RWPE2 (cell line): ENCODE data around the gene CORO1C.
A peak's percentile ranks its signal among the peaks of the same experiment; 100 is the strongest.

Source experiments
- ATAC-seq: fragments of 200-7000 bp; cut with Tn5 transposase; 3 replicates; pipeline ENCODE4 v1.9.1; 2021; ENCODE audit warnings: low read depth
- DNase-seq: peaks from one replicate; pipeline ENCODE4 v3.0.0-alpha.2; 2020; ENCODE audit warnings: low spot score
- H3K27ac ChIP-seq: fragments of 450-650 bp; 2 replicates; pipeline ENCODE4 v1.5.1; 2017; ENCODE audit warnings: mild to moderate bottlenecking; ENCODE audit not compliant: poor library complexity, severe bottlenecking
- H3K27me3 ChIP-seq: fragments of 250-450 bp; sonication (Bioruptor Pico); 2 replicates; pipeline ENCODE4 v1.5.1; 2021; ENCODE audit warnings: mild to moderate bottlenecking, moderate library complexity; ENCODE audit not compliant: insufficient read depth, poor library complexity, severe bottlenecking
- H3K36me3 ChIP-seq: fragments of 250-450 bp; sonication (Bioruptor Pico); 2 replicates; pipeline ENCODE4 v1.5.1; 2020; ENCODE audit warnings: low read depth, mild to moderate bottlenecking, moderate library complexity
- H3K4me1 ChIP-seq: fragments of 250-450 bp; sonication (Bioruptor Pico); 2 replicates; pipeline ENCODE4 v1.5.1; 2021; ENCODE audit warnings: mild to moderate bottlenecking, moderate library complexity; ENCODE audit not compliant: insufficient read depth, poor library complexity, severe bottlenecking
- H3K4me3 ChIP-seq: fragments of 250-450 bp; sonication (Bioruptor Pico); 2 replicates; pipeline ENCODE4 v1.5.1; 2021; ENCODE audit warnings: mild to moderate bottlenecking, moderate library complexity; ENCODE audit not compliant: severe bottlenecking
- H3K9me3 ChIP-seq: fragments of 250-450 bp; sonication (Bioruptor Pico); 2 replicates; pipeline ENCODE4 v1.5.1; 2021; ENCODE audit warnings: mild to moderate bottlenecking, moderate library complexity; ENCODE audit not compliant: severe bottlenecking
- TF ChIP-seq, protein P1 (sequence below): fragments of 450-650 bp; IDR thresholded peaks from one replicate; pipeline ENCODE4 v1.5.1; 2017; ENCODE audit warnings: mild to moderate bottlenecking, moderate library complexity; ENCODE audit not compliant: poor library complexity, severe bottlenecking

The CORO1C gene

DNA sequence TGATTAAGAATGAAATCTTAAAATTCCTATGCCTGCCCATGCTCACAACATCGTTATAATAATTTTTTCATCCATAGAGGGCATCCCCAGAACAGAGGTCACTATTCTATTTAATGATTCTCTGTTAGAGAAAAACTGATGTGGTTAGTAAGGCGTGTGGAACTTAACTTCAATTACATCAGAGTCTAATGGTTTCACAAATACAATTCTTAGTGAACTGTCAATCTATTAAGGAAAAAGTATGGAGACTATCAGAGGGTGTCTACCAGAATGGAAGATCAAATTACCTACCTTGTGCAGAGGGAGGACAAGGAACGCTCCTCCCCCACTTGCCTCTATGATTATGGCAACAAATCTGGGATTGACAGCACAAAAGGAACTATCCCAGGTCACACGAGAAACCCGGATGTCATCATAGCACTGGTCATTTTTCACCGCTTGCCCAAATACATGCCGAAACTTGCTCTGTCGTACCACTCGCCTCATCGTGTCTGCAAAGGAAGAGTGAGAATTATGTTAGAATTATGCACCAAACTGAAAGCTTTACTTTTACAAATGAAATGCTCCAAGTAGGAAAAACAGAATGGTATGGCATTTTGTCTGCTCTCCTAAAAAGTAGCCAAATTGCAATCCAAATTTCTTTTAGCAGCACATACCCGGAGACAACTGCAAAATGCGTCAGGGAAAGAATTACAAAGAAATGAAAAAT lies 30.3 kb downstream of the CORO1C start:
- peak; percentile 68 for ATAC-seq
- DNase-seq, result peak; percentile 85
- TF ChIP-seq, protein P1, sequence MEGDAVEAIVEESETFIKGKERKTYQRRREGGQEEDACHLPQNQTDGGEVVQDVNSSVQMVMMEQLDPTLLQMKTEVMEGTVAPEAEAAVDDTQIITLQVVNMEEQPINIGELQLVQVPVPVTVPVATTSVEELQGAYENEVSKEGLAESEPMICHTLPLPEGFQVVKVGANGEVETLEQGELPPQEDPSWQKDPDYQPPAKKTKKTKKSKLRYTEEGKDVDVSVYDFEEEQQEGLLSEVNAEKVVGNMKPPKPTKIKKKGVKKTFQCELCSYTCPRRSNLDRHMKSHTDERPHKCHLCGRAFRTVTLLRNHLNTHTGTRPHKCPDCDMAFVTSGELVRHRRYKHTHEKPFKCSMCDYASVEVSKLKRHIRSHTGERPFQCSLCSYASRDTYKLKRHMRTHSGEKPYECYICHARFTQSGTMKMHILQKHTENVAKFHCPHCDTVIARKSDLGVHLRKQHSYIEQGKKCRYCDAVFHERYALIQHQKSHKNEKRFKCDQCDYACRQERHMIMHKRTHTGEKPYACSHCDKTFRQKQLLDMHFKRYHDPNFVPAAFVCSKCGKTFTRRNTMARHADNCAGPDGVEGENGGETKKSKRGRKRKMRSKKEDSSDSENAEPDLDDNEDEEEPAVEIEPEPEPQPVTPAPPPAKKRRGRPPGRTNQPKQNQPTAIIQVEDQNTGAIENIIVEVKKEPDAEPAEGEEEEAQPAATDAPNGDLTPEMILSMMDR, result no peak
- no peaks in the 10 kb centered on the region for H3K9me3 ChIP-seq
- H3K36me3 ChIP-seq, result peaks cover 29% of the 10 kb centered on the region
- peaks cover 49% of the 10 kb centered on the region for H3K4me1 ChIP-seq
- H3K27ac ChIP-seq, result peak overlapping the region; percentile 99
- H3K27me3 ChIP-seq, result no peaks in the 10 kb centered on the region
- H3K4me3 ChIP-seq, result peak overlapping the region; percentile 5

DNA sequence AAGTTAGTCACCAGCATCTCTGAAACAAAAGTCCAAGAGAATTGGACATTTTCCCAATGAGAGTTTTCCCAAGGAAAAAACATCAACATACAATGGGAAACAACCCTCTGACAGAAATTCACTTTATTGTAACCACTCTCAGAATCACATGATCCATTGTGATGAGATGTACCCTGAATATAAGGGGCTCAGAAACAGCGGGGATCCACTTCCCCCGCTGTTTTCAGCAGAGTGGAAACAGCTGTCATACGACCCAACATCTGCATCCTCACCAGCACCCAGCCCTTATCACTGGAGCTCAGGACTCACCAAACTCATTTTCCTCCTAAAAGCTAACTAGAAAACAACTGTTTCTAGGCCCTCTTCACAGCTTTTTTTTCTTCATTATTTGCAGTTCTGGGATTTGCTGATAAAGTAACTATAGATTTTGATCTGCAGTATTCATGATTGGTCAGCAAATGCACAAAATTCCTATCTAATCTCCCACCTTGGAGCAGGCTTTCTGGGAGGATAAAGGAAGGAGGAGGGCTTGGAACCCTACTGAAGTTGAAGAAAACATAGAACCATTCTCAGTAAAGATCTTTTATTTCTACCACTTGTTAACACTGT lies 31.3 kb downstream of the CORO1C start:
- no peak overlapping the region for H3K4me3 ChIP-seq
- no peak for DNase-seq

DNA sequence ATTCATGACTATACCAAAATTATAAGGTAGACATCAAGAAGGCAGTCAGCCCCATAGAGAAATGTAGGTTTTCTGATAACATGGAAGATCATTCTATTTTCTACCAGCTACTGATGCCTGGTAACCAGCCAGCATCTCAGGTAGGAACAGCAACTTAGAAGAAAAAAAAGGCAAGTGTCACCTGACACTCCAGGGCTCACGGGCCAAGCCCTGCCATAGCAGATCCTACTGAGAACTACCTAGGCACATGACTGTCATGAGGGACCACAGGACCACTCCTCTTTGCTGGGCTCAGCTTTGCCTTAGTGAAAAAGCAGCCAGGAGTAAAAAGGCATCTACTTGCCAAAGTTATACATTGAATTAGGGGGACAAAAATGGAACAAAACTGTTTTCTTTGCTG lies 33.4 kb downstream of the CORO1C start:
- H3K36me3 ChIP-seq, result peaks cover 43% of the 10 kb centered on the region
- no peak overlapping the region for H3K4me3 ChIP-seq
- TF ChIP-seq, protein P1, result no peak
- H3K9me3 ChIP-seq, result no peaks in the 10 kb centered on the region
- H3K27ac ChIP-seq, result peak overlapping the region; percentile 99
- no peaks in the 10 kb centered on the region for H3K27me3 ChIP-seq
- no peak for DNase-seq
- ATAC-seq, result no peak
- peaks cover 63% of the 10 kb centered on the region for H3K4me1 ChIP-seq

More for the DNA sequence above, 31.3 kb downstream of the CORO1C start:
- Histone ChIP-seq H3K27ac (peak overlapping the region; percentile 99), H3K9me3 (no peaks in the 10 kb centered on the region), H3K27me3 (no peaks in the 10 kb centered on the region), H3K36me3 (peaks cover 30% of the 10 kb centered on the region), H3K4me1 (peaks cover 58% of the 10 kb centered on the region)
- no peak for ATAC-seq
- TF ChIP-seq, protein P1, result no peak

DNA sequence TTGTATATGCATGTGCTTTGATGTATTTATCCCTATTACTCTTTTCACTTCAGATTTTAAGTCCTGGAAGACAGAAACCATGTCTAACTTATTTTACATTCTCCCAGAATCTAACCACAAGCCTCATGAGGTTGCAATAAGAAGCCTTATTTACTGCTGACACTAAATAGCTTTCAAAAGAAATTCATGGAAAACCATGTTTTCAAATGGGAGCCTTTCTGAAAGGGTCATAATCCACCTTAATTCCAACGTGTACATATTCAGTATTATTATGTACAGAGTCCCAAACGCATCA lies 34.4 kb downstream of the CORO1C start:
- TF ChIP-seq, protein P1, result no peak
- ATAC-seq, result no peak
- Histone ChIP-seq H3K4me1 (peaks cover 63% of the 10 kb centered on the region), H3K36me3 (peaks cover 43% of the 10 kb centered on the region), H3K27me3 (no peaks in the 10 kb centered on the region), H3K27ac (peak overlapping the region; percentile 99), H3K4me3 (no peak overlapping the region), H3K9me3 (no peaks in the 10 kb centered on the region)
- no peak for DNase-seq
